HG02571 (cell line): ENCODE results near the gene NT5DC3.

ENCODE experiments used
- ATAC-seq: cut with Tn5 transposase; IDR thresholded peaks from one replicate; pipeline ENCODE4 v1.9.1; 2021; ENCODE audit warnings: mild to moderate bottlenecking, moderate library complexity; ENCODE audit not compliant: unreplicated experiment

NT5DC3 gene

DNA sequence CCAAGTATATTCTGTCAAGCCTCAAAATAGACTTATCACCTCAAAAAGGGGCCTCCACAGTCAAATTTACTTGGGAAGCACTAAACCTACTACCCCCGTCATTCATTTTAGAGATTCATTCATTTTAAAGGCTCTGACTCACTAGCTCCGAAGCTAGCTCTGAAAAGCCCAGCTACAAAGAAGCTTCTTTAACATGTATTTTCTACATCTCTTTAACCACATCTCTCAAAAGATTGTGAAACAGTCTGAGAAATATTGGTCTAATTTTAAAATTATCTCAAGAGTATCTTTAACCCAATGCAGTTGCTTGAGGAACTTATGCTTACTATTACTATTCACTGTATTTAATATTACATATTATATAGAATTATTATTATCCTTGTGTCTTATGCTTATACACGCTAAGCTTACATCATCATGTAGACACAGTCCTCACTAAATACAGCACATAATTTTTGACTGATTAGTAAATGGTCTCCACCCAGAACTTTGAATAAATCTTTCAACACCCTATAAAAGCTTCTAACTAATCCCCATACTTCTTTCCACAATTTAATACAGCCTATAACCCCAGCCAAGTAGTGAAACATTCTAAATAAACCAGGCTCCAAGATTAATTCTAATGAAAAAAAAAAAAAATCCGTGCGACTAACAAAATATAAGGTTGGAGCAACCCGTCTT is 7.8 kb downstream of the NT5DC3 start:
- ATAC-seq: no peak

DNA sequence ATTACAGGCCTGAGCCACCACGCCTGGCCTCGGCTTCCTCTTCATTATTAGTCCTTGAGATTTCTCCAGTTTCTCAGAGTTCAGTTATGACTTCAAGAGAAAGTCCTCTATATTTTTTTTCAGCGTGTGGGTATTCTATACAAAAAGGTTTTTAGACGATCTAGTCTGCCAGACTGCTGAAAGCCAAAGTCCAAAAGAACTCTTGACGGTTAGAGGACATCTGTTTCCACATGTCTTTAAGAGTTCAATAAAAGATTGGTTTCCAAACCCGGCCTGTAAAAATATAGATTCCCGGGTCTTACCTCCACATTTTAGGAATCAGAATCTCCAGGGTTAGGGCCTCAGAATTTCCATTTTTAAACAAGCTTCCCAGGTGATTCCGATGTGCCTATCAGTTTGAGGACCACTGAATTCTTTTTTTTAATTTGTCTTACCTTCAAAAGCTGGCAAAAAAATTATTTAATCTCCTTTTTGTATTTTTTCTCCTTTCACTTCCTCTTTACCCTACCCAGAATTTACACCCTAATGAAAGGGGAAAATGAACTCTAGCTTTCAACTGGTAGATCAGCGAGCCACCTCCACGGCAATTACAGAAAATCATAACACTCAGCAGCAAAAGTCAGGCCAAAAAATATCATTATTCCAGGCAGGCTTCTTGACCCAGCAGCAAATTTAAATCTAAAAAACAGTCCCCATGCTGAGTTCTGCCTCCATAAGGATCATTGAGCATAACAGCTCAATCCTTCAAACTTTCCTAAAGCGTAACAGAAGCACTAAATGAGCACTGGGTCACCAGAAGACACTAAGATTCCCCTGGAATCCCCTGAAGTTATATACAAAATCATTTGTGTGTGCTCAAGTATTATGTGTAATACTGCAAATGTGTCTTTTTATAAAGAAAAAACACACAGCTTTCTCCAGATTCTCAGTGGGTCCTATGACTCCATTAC is 8.7 kb downstream of the NT5DC3 start:
- ATAC-seq: no peak

DNA sequence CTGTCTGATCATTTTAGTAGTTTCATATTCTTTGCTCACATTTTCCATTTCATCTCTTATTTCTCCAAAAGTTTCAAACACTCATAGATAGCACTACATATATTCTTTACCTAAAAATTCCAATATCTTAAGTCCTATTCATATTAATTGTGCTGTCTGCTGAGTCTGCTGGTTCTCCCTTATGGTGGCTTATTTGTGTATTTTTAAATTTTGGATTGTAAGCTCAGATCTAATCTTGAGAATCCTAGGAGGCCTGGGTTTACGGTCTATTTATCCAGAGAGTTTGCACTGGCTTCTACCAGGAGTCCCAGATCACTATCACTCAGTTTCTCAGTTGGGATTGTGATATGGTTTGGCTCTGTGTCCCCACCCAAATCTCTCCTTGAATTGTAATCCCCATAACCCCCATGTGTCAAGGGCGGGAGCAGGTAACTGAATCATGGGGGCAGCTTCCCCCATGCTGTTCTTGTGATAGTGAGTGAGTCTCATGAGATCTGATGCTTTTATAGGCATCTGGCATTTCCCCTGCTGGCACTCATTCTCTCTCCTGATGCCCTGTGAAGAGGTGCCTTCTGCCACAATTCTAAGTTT is 10.2 kb downstream of the NT5DC3 start:
- no peak for ATAC-seq

DNA sequence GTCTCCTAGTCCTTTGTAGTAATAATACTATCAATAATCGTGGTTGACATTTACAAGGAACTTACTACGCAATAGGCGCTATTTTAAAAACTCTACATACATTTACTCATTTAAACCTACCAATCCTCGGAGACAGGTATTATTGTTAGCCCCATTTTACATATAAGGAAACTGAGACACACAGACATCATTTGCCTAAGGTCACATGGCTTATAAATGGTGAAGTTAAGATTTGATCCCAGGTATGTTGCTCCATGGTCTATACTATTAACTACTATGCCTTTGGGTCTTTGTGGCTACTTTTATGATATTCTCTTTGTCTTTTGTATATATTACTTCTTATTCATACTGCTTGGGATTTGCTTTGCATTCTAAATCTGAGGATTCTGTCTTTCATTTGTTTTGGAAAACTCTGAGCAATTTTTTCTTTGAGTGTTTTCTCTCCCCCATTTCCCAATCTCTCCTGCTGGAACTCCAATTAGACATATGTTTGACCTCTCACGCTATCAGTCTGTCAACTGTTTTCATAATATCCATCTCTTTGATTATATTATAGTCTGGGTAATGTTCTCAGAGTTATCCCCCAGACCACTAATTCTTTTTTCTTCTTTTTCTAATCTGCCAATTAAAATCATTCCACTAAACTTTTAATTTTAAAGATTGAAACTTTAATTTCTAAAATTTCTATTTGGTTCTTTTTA is 10.9 kb downstream of the NT5DC3 start:
- ATAC-seq: no peak

DNA sequence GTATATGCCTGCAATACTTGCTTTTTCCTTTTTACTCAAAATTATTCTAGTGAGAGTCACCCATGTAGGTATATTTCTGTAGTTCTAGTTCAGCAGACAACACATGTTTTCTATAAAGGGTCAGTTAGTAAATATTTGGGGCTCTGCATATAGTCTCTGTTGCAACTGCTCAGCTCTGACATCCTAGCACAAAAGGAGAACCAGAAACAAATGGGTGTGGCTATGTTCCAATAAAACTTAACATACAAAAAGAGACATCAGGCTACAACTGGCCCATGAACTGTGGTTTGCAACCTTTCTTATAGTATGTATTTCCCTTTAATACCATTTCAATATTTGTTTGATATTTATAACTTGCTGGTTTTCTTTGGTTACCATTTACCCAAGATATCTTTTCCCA is 11.9 kb downstream of the NT5DC3 start:
- no peak for ATAC-seq

DNA sequence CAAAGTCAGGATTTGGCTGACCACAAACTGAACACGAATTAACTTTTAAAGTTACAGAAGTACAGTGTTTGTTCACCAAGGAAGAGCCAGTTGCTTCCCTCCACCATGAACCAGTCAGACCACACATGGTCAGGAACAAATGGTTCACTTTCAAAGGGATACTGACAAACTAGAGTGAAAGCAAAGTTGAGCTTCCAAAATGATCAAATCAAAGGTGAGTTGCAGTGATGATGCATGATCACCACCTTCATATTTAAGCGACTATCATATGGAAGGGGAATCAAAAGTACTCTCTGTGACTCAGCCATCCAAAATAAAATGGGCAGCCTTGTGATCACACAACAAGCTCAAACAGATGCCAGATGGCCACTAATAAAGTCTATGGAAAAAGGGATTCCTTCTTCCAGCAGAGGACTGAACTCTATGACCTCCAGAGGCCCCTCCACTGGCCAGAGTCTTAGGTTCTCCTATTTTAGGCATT is 13.1 kb downstream of the NT5DC3 start:
- no peak for ATAC-seq

DNA sequence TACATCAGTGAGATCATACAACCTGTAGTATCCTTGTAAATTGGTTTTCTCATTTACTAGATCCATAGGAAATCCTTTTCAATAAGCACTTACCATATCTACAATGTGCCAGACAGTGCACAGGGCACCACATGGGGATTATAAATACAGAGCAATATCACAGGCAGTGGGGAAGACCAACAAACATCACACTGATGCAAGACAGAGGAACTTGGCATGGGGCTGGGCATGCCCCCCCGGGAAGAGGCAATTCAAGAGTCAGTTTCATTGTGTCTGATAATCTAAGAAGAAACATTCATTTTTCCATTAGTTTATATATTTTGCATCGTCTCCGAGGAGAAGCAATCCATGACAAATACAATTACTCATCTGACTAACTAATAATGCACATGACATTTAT is 16.2 kb downstream of the NT5DC3 start:
- ATAC-seq: no peak

DNA sequence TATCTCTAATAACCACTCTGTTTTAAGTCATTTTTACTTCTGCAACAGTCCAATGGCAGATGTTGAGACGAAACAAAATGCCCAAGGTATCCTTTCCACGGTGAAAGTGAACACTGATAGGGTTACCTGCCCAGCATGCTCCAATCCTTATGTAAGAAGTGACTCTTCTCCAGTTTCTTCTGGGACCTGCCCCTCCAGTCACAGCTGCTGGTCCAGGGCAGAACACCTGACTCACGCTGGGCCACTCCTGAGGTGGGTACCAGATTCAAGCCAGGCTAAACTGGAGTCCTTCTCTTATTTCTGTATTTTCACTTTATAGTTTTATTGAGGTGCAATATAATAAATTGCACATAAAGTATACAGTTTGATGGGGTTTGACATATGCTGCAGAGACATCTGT is 16.7 kb downstream of the NT5DC3 start:
- no peak for ATAC-seq

DNA sequence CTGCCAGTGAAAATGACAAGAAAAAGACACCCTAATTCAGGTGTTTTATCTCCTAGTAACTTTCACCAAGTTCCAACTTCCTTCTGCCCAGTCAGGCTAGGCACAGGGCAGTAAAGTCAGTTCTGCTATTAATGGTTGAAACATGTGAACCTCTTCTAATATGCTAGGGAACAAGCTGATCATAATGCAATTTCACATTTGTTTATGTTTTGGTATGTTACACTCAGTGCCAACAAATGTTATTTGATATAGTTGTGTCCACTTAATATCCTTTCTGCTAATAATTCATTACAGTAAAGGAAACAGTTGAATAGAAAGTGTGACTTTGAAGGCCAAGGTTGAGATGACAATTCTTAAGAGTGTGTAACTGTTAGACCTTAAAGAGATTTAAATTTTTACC is 17.2 kb downstream of the NT5DC3 start:
- no peak for ATAC-seq

DNA sequence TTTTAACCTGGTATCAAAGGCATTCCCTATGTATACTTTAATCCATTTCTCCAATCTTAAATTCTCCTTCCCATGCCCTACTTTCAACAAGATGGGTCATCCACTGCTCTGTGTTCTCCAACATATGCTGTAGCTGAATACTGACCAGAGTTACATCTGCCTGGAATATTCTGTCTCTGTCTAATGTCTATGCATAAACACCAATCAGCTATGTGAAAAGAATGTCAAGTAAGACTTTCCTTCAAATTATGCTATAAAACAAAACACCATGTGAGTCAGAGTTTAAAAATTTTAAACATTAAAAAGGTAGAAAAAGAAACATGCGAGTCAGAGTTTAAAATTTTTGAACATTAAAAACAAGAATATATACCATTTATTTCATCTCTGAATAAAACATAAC is 19.3 kb downstream of the NT5DC3 start:
- ATAC-seq: no peak

DNA sequence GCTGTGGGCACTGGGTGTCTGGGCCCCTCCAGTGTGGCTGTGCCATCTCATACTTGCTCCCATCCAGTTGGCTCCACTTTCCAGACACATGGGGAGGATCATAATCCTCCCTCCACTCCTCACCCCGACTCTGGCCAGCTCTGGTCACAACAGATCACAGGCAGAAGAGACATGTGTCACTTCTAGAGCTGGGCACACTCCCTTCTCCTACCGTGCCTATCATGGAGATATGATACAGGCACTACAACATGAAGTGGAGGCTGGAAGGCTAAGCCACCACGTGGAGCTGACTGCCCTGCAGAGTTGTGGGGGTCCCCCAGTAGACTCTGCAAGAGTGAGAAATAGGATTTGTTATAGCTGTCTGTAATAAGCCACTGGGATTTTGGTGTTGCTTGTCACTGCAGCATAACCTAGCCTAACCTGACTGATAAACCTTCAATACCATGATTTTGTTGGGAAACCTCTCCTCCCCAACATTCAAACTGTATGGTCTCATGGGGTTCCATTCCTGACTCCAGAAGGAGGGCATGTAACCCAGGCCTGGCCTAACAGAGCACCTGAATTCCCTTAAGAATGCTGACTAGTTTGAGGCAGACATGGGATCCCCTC is 20.0 kb downstream of the NT5DC3 start:
- no peak for ATAC-seq

DNA sequence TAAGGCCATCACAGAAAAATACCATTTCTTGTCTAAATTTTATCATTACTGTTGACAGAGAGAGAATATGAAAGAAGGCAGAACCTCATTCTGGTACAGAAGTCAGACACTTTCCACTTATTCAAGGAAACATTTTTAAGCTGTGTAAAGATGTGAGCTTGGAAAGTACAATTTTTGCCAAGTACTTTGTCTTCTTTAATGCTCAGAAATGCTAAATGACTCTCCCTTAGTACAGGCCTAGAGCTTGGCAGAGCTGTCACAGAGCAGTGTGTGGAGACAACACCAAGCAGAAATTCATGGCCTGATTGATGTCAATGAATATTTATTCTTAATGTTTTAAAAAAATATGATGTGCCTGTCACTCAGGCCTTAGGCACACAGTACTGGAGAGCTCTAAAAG is 20.7 kb downstream of the NT5DC3 start:
- no peak for ATAC-seq

DNA sequence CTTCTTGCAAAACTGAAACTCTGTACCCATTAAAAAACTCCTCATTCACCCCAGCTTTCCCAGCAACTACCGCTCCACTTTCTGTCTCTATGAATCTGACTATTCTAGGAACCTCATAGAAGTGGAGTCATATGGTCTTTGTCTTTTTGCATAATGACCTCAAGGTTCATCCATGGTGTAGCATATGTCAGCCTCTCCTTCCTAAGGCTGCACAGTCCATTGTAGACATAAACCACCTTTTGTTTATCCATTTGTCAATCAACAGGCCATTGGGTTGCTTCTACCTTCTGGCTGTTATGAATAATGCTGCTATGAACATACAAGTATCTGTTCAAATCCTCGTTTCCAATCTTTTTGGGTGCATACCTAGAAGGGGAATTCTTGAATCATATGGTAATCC is 21.1 kb downstream of the NT5DC3 start:
- no peak for ATAC-seq

DNA sequence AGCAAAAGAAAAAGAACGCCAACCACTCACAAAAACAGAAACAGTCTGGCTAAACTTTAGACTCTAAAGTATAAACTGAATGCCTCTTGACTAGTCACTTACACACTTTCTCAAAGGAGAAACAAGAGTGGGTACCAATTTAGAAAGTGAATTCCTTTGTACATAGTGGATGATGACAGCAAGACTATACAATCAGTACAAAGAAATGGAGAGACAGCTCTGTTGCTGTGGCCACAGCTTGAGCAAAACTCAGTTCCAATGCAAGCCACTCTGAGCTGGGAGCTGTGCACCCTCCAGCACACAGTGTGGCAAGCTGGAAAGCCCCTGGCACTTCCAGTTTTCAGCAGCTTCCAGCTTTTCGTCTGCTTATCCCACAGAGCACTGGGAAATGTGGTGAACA is 21.7 kb downstream of the NT5DC3 start:
- ATAC-seq: no peak

DNA sequence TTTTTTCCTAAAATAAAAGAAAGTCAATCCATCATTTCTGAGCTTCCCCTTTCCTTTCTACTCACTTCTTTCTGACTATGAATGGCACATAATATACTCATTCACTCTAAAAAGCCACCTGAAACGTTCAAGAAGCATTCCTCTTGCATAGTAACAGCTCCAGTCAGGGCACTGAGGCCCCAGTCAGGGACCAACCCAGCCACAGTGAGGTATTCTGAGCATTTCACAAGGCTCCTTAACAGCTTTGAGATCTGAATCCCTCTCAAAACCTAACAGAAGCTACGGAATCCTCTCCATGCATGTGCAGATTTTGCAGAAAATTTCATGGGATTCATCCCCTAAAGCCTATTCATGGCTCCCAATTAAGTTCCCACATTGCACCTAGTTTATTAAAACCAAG is 23.2 kb downstream of the NT5DC3 start:
- ATAC-seq: no peak

DNA sequence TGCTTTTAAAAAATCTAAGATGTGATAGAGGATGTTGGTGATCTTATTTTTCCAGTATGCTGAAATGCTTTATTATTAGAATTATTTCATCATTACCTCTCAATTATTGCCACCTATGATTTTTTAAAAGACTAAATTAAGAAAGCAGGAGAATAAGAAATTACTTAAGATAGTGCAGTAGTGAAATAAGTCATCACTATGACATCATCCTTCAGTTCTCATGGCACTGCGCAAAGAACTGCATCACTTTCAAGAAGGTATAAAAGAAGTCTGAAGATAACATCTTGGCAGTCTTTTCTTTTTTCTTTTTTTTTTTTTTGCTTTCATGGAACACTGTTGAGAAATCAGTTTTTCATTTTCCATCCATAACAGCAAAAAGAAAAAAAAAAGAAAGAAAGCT is 24.4 kb downstream of the NT5DC3 start:
- no peak for ATAC-seq

DNA sequence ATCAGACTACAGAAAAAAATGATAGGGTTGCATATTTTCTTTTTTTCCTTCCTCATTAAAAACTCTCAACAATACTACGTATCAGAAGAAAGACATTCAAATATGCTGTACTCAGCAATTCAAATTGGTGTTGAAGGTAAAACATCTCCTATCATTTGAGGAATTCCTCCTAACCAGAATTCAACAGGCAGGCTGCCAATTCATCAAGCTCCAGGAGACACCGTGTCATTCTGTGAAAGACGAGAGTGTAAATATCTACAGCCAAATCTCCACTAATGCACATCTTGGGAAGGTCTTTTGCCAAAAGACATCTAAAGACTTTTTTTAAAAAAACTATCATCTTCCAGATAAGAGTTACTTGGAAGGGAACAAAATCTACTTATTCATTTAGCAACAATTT is 26.6 kb downstream of the NT5DC3 start:
- no peak for ATAC-seq

DNA sequence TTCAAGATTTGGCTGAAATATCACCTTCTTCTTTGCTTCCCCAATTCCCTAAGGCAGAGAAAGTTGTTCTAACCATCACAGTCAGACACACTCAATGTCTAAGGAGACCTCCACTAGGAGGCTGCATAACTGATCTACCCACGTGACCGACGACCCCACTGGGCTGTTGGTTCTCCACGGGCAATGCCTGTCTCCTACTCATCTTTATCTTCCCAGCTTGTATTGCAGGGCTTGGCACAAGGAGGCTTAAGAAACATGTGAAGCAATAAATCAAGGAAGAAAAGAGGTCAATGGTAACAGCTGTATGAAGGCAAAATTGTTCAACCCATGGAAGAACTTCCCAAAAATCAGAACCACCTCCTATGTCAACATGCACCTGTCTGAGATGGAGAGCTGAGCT is 27.1 kb downstream of the NT5DC3 start:
- ATAC-seq: no peak

DNA sequence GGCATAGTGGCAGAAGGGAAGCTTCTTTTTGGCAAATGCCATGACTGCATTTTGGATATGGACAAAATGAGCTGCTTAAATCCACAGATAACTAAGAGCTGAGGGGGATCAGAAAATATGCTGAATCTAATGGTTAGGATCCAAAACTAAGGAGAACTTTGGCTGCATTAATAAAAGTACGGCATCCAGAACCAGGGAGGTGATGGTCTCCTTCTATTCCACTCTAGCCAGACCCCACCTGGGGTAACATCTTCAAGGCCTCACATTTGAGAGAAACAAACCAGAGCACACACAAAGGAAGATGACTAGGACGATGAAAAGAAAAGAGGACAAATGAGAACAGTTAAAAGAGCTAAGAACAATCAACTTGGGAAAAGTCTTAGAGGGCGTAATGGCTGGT is 27.6 kb downstream of the NT5DC3 start:
- ATAC-seq: no peak

DNA sequence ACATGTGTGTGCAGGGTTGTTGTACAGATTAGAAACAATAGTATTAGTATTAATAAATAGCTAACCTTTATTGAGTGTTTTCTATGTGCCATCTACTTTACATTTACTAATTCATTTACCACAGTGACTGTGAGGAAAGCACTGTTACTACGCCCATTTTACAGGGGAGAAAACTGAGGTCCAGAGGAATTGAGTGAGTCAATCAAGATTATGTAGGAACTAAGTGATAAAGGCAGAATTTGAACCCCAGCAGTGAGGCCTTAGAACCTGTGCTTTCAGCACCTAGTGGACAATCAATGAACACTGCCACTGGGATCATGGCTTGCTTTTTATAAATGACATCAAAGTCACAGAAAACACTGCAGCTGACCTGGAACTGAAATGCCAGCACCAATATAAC is 28.2 kb downstream of the NT5DC3 start:
- no peak for ATAC-seq

DNA sequence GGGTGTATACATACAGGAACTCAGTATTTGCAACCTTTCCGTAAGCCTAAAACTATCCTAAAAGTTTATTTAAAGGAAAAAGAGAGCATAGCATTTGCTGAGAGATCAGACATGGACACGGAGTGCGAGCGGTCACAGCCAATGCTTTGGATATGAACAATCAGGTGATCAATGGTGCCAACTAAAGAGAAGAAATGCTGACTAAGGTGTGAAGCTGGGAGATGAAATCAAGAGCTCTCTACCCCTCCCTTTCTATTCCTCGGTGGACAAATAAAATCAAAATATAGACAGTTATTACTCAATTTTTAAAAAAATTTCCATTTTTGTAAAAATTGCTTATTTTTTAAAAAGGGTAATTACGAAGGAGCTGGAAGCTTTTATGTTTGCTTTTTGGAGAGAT is 29.2 kb downstream of the NT5DC3 start:
- ATAC-seq: no peak
